C4-2B (cell line): ENCODE measurements around the gene ASB8.

Source experiments
- CTCF ChIP-seq: fragments of 450-650 bp; conservative IDR thresholded peaks from 2 replicates; pipeline ENCODE4 v1.5.1; 2017; ENCODE audit warnings: mild to moderate bottlenecking
- ZFX ChIP-seq: fragments of 450-650 bp; IDR thresholded peaks from 2 replicates; pipeline ENCODE4 v1.6.1; 2017

- TF ChIP-seq CTCF, result no peak
- TF ChIP-seq ZFX, result no peak
These were observed 41.3 kb upstream of the ASB8 start for GRCh38 chr12:48198672-48198971.
